ENCODE measurements around the gene SLC20A1.

SLC20A1 gene

GRCh38 chr2:112669667-112670066, 23.9 kb downstream of the SLC20A1 start:
- DNase-seq: no peak
- in situ Hi-C loops (cut with HindIII; ENCODE audit: low pct_ligation_motif_present, low pct_unique_long_range_greater_than_20kb, low sequenced_read_pairs): no loop called here

GRCh38 chr2:112670252-112671022, 24.7 kb downstream of the SLC20A1 start:
- in situ Hi-C loops (cut with HindIII; ENCODE audit: low pct_ligation_motif_present, low pct_unique_long_range_greater_than_20kb, low sequenced_read_pairs): no loop called here

GRCh38 chr2:112671801-112672200, 26.1 kb downstream of the SLC20A1 start:
- in situ Hi-C loops (cut with HindIII; ENCODE audit: low pct_ligation_motif_present, low pct_unique_long_range_greater_than_20kb, low sequenced_read_pairs): no loop called here
- DNase-seq: no peak

More at GRCh38 chr2:112670252-112671022, 24.7 kb downstream of the SLC20A1 start:
- DNase-seq: no peak

- no peak for DNase-seq
- in situ Hi-C loops (cut with HindIII; ENCODE audit: low pct_ligation_motif_present, low pct_unique_long_range_greater_than_20kb, low sequenced_read_pairs): no loop called here
These were observed 27.3 kb downstream of the SLC20A1 start for GRCh38 chr2:112673008-112673407.

GRCh38 chr2:112674229-112674628, 28.5 kb downstream of the SLC20A1 start:
- no peak for DNase-seq

GRCh38 chr2:112679484-112679883, 33.7 kb downstream of the SLC20A1 start:
- in situ Hi-C loops (cut with HindIII; ENCODE audit: low pct_ligation_motif_present, low pct_unique_long_range_greater_than_20kb, low sequenced_read_pairs): no loop called here
- DNase-seq: no peak

More at GRCh38 chr2:112674229-112674628, 28.5 kb downstream of the SLC20A1 start:
- in situ Hi-C loops (cut with HindIII; ENCODE audit: low pct_ligation_motif_present, low pct_unique_long_range_greater_than_20kb, low sequenced_read_pairs): no loop called here

GRCh38 chr2:112680666-112681101, 34.9 kb downstream of the SLC20A1 start:
- DNase-seq: no peak
- in situ Hi-C loops (cut with HindIII; ENCODE audit: low pct_ligation_motif_present, low pct_unique_long_range_greater_than_20kb, low sequenced_read_pairs): no loop called here

GRCh38 chr2:112682101-112682500, 36.4 kb downstream of the SLC20A1 start:
- no peak for DNase-seq

GRCh38 chr2:112683550-112684414, 38.0 kb downstream of the SLC20A1 start:
- in situ Hi-C loops (cut with HindIII; ENCODE audit: low pct_ligation_motif_present, low pct_unique_long_range_greater_than_20kb, low sequenced_read_pairs): no loop called here
- DNase-seq: no peak

More at GRCh38 chr2:112682101-112682500, 36.4 kb downstream of the SLC20A1 start:
- in situ Hi-C loops (cut with HindIII; ENCODE audit: low pct_ligation_motif_present, low pct_unique_long_range_greater_than_20kb, low sequenced_read_pairs): no loop called here

- DNase-seq: no peak
These were observed 38.7 kb downstream of the SLC20A1 start for GRCh38 chr2:112684415-112684775.

GRCh38 chr2:112685271-112685884, 39.6 kb downstream of the SLC20A1 start:
- DNase-seq: no peak
- in situ Hi-C loops (cut with HindIII; ENCODE audit: low pct_ligation_motif_present, low pct_unique_long_range_greater_than_20kb, low sequenced_read_pairs): no loop called here

More at GRCh38 chr2:112684415-112684775, 38.7 kb downstream of the SLC20A1 start:
- in situ Hi-C loops (cut with HindIII; ENCODE audit: low pct_ligation_motif_present, low pct_unique_long_range_greater_than_20kb, low sequenced_read_pairs): no loop called here

GRCh38 chr2:112686348-112687217, 40.8 kb downstream of the SLC20A1 start:
- no peak for DNase-seq
- in situ Hi-C loops (cut with HindIII; ENCODE audit: low pct_ligation_motif_present, low pct_unique_long_range_greater_than_20kb, low sequenced_read_pairs): no loop called here

GRCh38 chr2:112687522-112687921, 41.8 kb downstream of the SLC20A1 start:
- in situ Hi-C loops (cut with HindIII; ENCODE audit: low pct_ligation_motif_present, low pct_unique_long_range_greater_than_20kb, low sequenced_read_pairs): no loop called here
- DNase-seq: no peak

GRCh38 chr2:112688086-112688880, 42.5 kb downstream of the SLC20A1 start:
- in situ Hi-C loops (cut with HindIII; ENCODE audit: low pct_ligation_motif_present, low pct_unique_long_range_greater_than_20kb, low sequenced_read_pairs): no loop called here

GRCh38 chr2:112690853-112691401, 45.2 kb downstream of the SLC20A1 start:
- in situ Hi-C loops (cut with HindIII; ENCODE audit: low pct_ligation_motif_present, low pct_unique_long_range_greater_than_20kb, low sequenced_read_pairs): no loop called here
- peak; percentile 69 for DNase-seq

More at GRCh38 chr2:112688086-112688880, 42.5 kb downstream of the SLC20A1 start:
- DNase-seq: no peak

GRCh38 chr2:112691881-112692281, 46.1 kb downstream of the SLC20A1 start:
- in situ Hi-C loops (cut with HindIII; ENCODE audit: low pct_ligation_motif_present, low pct_unique_long_range_greater_than_20kb, low sequenced_read_pairs): no loop called here

GRCh38 chr2:112692495-112692911, 46.8 kb downstream of the SLC20A1 start:
- peak; percentile 96 for DNase-seq
- in situ Hi-C loops (cut with HindIII; ENCODE audit: low pct_ligation_motif_present, low pct_unique_long_range_greater_than_20kb, low sequenced_read_pairs): no loop called here

More at GRCh38 chr2:112691881-112692281, 46.1 kb downstream of the SLC20A1 start:
- peak; percentile 18 for DNase-seq

Data from ACHN (cell line).